ENCODE results near the gene CCR2. TPM values are rescaled to one million over a fixed set of nuclear protein-coding genes. Genes with fewer than 3 reads are reported as not detected.
"Not testable (repeated sequence)": the region's sequence is repeated elsewhere in the genome, so short reads cannot be mapped to it uniquely, and the experiment has no call there.

CCR2 gene
- polyA plus RNA-seq, 4 donors, result 0.57 to 2.4 (median 1.3) TPM

- no peak for DNase-seq (ENCODE audit: low read depth in 4 of 4, low spot score in 3 of 4)
Observed at GRCh38 chr3:46375218-46375617, 21.3 kb downstream of the CCR2 start.

- DNase-seq (ENCODE audit: low read depth in 4 of 4, low spot score in 3 of 4), result no peak
Observed at GRCh38 chr3:46375814-46376213, 21.9 kb downstream of the CCR2 start.

GRCh38 chr3:46378426-46378942 lies 24.6 kb downstream of the CCR2 start:
- peak in 3 of 4 donors; percentile 10 to 45 (median 17) for DNase-seq (ENCODE audit: low read depth in 4 of 4, low spot score in 3 of 4)

GRCh38 chr3:46380471-46381221 lies 26.7 kb downstream of the CCR2 start:
- DNase-seq (ENCODE audit: low read depth in 4 of 4, low spot score in 3 of 4), result no peak

GRCh38 chr3:46381625-46382024 lies 27.7 kb downstream of the CCR2 start:
- DNase-seq (ENCODE audit: low read depth in 4 of 4, low spot score in 3 of 4), result no peak

- no peak for DNase-seq (ENCODE audit: low read depth in 4 of 4, low spot score in 3 of 4)
Observed at GRCh38 chr3:46383211-46383950, 29.5 kb downstream of the CCR2 start.

- no peak for DNase-seq (ENCODE audit: low read depth in 4 of 4, low spot score in 3 of 4)
Observed at GRCh38 chr3:46383951-46384330, 30.0 kb downstream of the CCR2 start.

GRCh38 chr3:46386205-46386604 lies 32.3 kb downstream of the CCR2 start:
- DNase-seq (ENCODE audit: low read depth in 4 of 4, low spot score in 3 of 4), result no peak

- not testable (repeated sequence) for DNase-seq (ENCODE audit: low read depth in 4 of 4, low spot score in 3 of 4)
Observed at GRCh38 chr3:46388847-46389246, 34.9 kb downstream of the CCR2 start.

GRCh38 chr3:46389306-46389705 lies 35.4 kb downstream of the CCR2 start:
- no peak for DNase-seq (ENCODE audit: low read depth in 4 of 4, low spot score in 3 of 4)

GRCh38 chr3:46391526-46391925 lies 37.6 kb downstream of the CCR2 start:
- DNase-seq (ENCODE audit: low read depth in 4 of 4, low spot score in 3 of 4), result not testable (repeated sequence)

- DNase-seq (ENCODE audit: low read depth in 4 of 4, low spot score in 3 of 4), result no peak
Observed at GRCh38 chr3:46393011-46393410, 39.1 kb downstream of the CCR2 start.

- no peak for DNase-seq (ENCODE audit: low read depth in 4 of 4, low spot score in 3 of 4)
Observed at GRCh38 chr3:46393554-46394434, 39.9 kb downstream of the CCR2 start.

- no peak for DNase-seq (ENCODE audit: low read depth in 4 of 4, low spot score in 3 of 4)
Observed at GRCh38 chr3:46395210-46395661, 41.3 kb downstream of the CCR2 start.

GRCh38 chr3:46395766-46396530 lies 42.0 kb downstream of the CCR2 start:
- DNase-seq (ENCODE audit: low read depth in 4 of 4, low spot score in 3 of 4), result no peak

- no peak for DNase-seq (ENCODE audit: low read depth in 4 of 4, low spot score in 3 of 4)
Observed at GRCh38 chr3:46397111-46397510, 43.2 kb downstream of the CCR2 start.

GRCh38 chr3:46398186-46398955 lies 44.5 kb downstream of the CCR2 start:
- DNase-seq (ENCODE audit: low read depth in 4 of 4, low spot score in 3 of 4), result no peak

- no peak for DNase-seq (ENCODE audit: low read depth in 4 of 4, low spot score in 3 of 4)
Observed at GRCh38 chr3:46399098-46399497, 45.2 kb downstream of the CCR2 start.

- DNase-seq (ENCODE audit: low read depth in 4 of 4, low spot score in 3 of 4), result no peak
Observed at GRCh38 chr3:46399557-46399956, 45.6 kb downstream of the CCR2 start.

Data from left renal pelvis (tissue), 4 donors.